Fibroblast of peridontal ligament (primary cell): Measurements from ENCODE around the gene ARMC9.
A peak's percentile ranks its signal among the peaks of the same experiment; 100 is the strongest.

Experiments used
- DNase-seq: peaks from one replicate; pipeline ENCODE4 v3.0.0-alpha.2; 2010; ENCODE audit errors: extremely low read depth

Gene ARMC9

GRCh38 chr2:231201475-231201814, 3.0 kb downstream of the ARMC9 start:
- DNase-seq: no peak

- no peak for DNase-seq
Observed at GRCh38 chr2:231203087-231203486, 4.7 kb downstream of the ARMC9 start.

- DNase-seq: no peak
Observed at GRCh38 chr2:231204146-231204545, 5.7 kb downstream of the ARMC9 start.

- no peak for DNase-seq
Observed at GRCh38 chr2:231204581-231204980, 6.2 kb downstream of the ARMC9 start.

- no peak for DNase-seq
Observed at GRCh38 chr2:231207734-231208133, 9.3 kb downstream of the ARMC9 start.

GRCh38 chr2:231210782-231211181, 12.4 kb downstream of the ARMC9 start:
- DNase-seq: no peak

- peak; percentile 31 for DNase-seq
Observed at GRCh38 chr2:231211486-231211885, 13.1 kb downstream of the ARMC9 start.

- no peak for DNase-seq
Observed at GRCh38 chr2:231212329-231212845, 14.0 kb downstream of the ARMC9 start.

GRCh38 chr2:231213931-231214642, 15.7 kb downstream of the ARMC9 start:
- no peak for DNase-seq

GRCh38 chr2:231218366-231218765, 19.9 kb downstream of the ARMC9 start:
- DNase-seq: no peak

- no peak for DNase-seq
Observed at GRCh38 chr2:231219289-231219688, 20.9 kb downstream of the ARMC9 start.

- peak; percentile 7 for DNase-seq
Observed at GRCh38 chr2:231221761-231222160, 23.3 kb downstream of the ARMC9 start.

GRCh38 chr2:231222318-231223000, 24.0 kb downstream of the ARMC9 start:
- DNase-seq: peak; percentile 79

- no peak for DNase-seq
Observed at GRCh38 chr2:231223001-231223375, 24.6 kb downstream of the ARMC9 start.

GRCh38 chr2:231223458-231223976, 25.1 kb downstream of the ARMC9 start:
- DNase-seq: no peak

GRCh38 chr2:231227310-231228162, 29.1 kb downstream of the ARMC9 start:
- DNase-seq: peak; percentile 84

GRCh38 chr2:231228223-231228622, 29.8 kb downstream of the ARMC9 start:
- DNase-seq: no peak

GRCh38 chr2:231228974-231229529, 30.6 kb downstream of the ARMC9 start:
- DNase-seq: no peak

GRCh38 chr2:231235217-231235616, 36.8 kb downstream of the ARMC9 start:
- no peak for DNase-seq

GRCh38 chr2:231238689-231239088, 40.3 kb downstream of the ARMC9 start:
- no peak for DNase-seq

GRCh38 chr2:231239751-231240150, 41.3 kb downstream of the ARMC9 start:
- DNase-seq: no peak
